ENCODE data around the gene ETS2. TPM values are rescaled to one million over a fixed set of nuclear protein-coding genes. Genes with fewer than 3 reads are reported as not detected.

Gene ETS2
- polyA plus RNA-seq, 1 donor, result 42.0 TPM

GRCh38 chr21:38800924-38801744 is 4.6 kb upstream of the ETS2 start:
- DNase-seq, result no peak

- no peak for DNase-seq
Observed at GRCh38 chr21:38802050-38803026, 3.4 kb upstream of the ETS2 start.

GRCh38 chr21:38803075-38803660 is 2.6 kb upstream of the ETS2 start:
- no peak for DNase-seq

- DNase-seq, result no peak
Observed at GRCh38 chr21:38804030-38804788, 1.5 kb upstream of the ETS2 start.

- no peak for DNase-seq
Observed at GRCh38 chr21:38804789-38805327, 871 bp upstream of the ETS2 start.

- DNase-seq, result no peak
Observed at GRCh38 chr21:38806153-38806941, 618 bp downstream of the ETS2 start.

GRCh38 chr21:38806942-38807284 is 1.2 kb downstream of the ETS2 start:
- DNase-seq, result no peak

GRCh38 chr21:38807441-38807871 is 1.7 kb downstream of the ETS2 start:
- DNase-seq, result no peak

- no peak for DNase-seq
Observed at GRCh38 chr21:38807986-38808385, 2.3 kb downstream of the ETS2 start.

GRCh38 chr21:38809198-38809878 is 3.6 kb downstream of the ETS2 start:
- no peak for DNase-seq

- no peak for DNase-seq
Observed at GRCh38 chr21:38810034-38810825, 4.5 kb downstream of the ETS2 start.

- no peak for DNase-seq
Observed at GRCh38 chr21:38810826-38811164, 5.1 kb downstream of the ETS2 start.

- DNase-seq, result no peak
Observed at GRCh38 chr21:38811257-38811656, 5.5 kb downstream of the ETS2 start.

- no peak for DNase-seq
Observed at GRCh38 chr21:38813143-38813542, 7.4 kb downstream of the ETS2 start.

- no peak for DNase-seq
Observed at GRCh38 chr21:38813547-38813946, 7.8 kb downstream of the ETS2 start.

GRCh38 chr21:38814126-38815059 is 8.7 kb downstream of the ETS2 start:
- DNase-seq, result no peak

- DNase-seq, result no peak
Observed at GRCh38 chr21:38815060-38815405, 9.3 kb downstream of the ETS2 start.

GRCh38 chr21:38816400-38816977 is 10.8 kb downstream of the ETS2 start:
- DNase-seq, result no peak
